Endothelial cell of hepatic sinusoid (primary cell): ENCODE data around the gene RAB37.

Source experiments
- in situ Hi-C: cut with HindIII; loops from 2 replicates; pipeline ENCODE4 v1.10.0; 2017; ENCODE audit warnings: low sequenced_read_pairs

Gene RAB37

GRCh38 chr17:74776990-74777389 lies 39.9 kb downstream of the RAB37 start:
- in situ Hi-C loops, result no loop called here

GRCh38 chr17:74777901-74778515 lies 41.0 kb downstream of the RAB37 start:
- in situ Hi-C loops, result no loop called here

- in situ Hi-C loops, result no loop called here
These were observed 41.9 kb downstream of the RAB37 start for GRCh38 chr17:74778960-74779359.

GRCh38 chr17:74779501-74779900 lies 42.4 kb downstream of the RAB37 start:
- in situ Hi-C loops, result no loop called here

GRCh38 chr17:74779948-74780400 lies 42.9 kb downstream of the RAB37 start:
- in situ Hi-C loops, result no loop called here

GRCh38 chr17:74780443-74781238 lies 43.6 kb downstream of the RAB37 start:
- in situ Hi-C loops, result no loop called here

- in situ Hi-C loops, result no loop called here
These were observed 45.5 kb downstream of the RAB37 start for GRCh38 chr17:74782571-74782970.

GRCh38 chr17:74784125-74784810 lies 47.2 kb downstream of the RAB37 start:
- in situ Hi-C loops, result no loop called here

- in situ Hi-C loops, result no loop called here
These were observed 48.3 kb downstream of the RAB37 start for GRCh38 chr17:74785096-74785980.

GRCh38 chr17:74785981-74786360 lies 48.9 kb downstream of the RAB37 start:
- in situ Hi-C loops, result no loop called here

GRCh38 chr17:74786431-74787055 lies 49.5 kb downstream of the RAB37 start:
- in situ Hi-C loops, result no loop called here

GRCh38 chr17:74790161-74791058 lies 53.4 kb downstream of the RAB37 start:
- in situ Hi-C loops, result loop anchor here (5.0 kb wide), 1 partner anchor 72 kb away; no protein-coding TSS in a partner anchor

- in situ Hi-C loops, result loop anchor here (5.0 kb wide), 1 partner anchor 70 kb away; no protein-coding TSS in a partner anchor
These were observed 55.6 kb downstream of the RAB37 start for GRCh38 chr17:74792586-74793105.

- in situ Hi-C loops, result no loop called here
These were observed 58.4 kb downstream of the RAB37 start for GRCh38 chr17:74795327-74796020.

- in situ Hi-C loops, result no loop called here
These were observed 59.2 kb downstream of the RAB37 start for GRCh38 chr17:74796211-74796610.

- in situ Hi-C loops, result no loop called here
These were observed 59.8 kb downstream of the RAB37 start for GRCh38 chr17:74796866-74797265.
